ENCODE measurements around the gene VPS16. TPM values are rescaled to one million over a fixed set of nuclear protein-coding genes. Genes with fewer than 3 reads are reported as not detected.

Gene VPS16
- total and polyA plus RNA-seq, 2 of the 8 experiments (the other 6 are each of a cell fraction or from before 2014, with no cell fraction given): 23.8 to 25.9 TPM

- TF ChIP-seq HDAC2 (IDR thresholded peaks at IDR 0.05; ENCODE audit: borderline replicate concordance in 1 of 2, low read depth in 2 of 2, low read length in 2 of 2) (peak in 1 of 2 experiments; percentile 74; a peak in 2 of 4 replicates), RNF2 (IDR thresholded peaks at IDR 0.05; ENCODE audit: borderline replicate concordance, low read depth, low read length, missing control alignments, poor library complexity, severe bottlenecking) (peak; percentile 82), MAX (IDR thresholded peaks at IDR 0.05) (peak; percentile 94), ATF3 (IDR thresholded peaks at IDR 0.05; ENCODE audit: insufficient read depth, low read depth, low read length) (peak; percentile 80), SIX5 (IDR thresholded peaks at IDR 0.05; ENCODE audit: low read depth, low read length) (peak; percentile 69), RBBP5 (IDR thresholded peaks at IDR 0.05; ENCODE audit: borderline replicate concordance, low read depth, low read length) (peak; percentile 75; the same call in 1 of the 2 replicates), JUND (IDR thresholded peaks at IDR 0.05; ENCODE audit: low read length) (no peak), BCL11A (IDR thresholded peaks at IDR 0.05; ENCODE audit: low read depth in 2 of 2, low read length in 2 of 2) (no peak), CHD2 (IDR thresholded peaks at IDR 0.05; ENCODE audit: low read length) (no peak; the same call in 1 of the 2 replicates), USF2 (IDR thresholded peaks at IDR 0.05; ENCODE audit: low read length) (peak; percentile 97), TBP (IDR thresholded peaks at IDR 0.05; ENCODE audit: low read depth, low read length) (peak; percentile 37; the same call in 1 of the 2 replicates), SP4 (IDR thresholded peaks at IDR 0.05; ENCODE audit: low read length) (0 out of 2 replicates have a peak, but pooled peaks have one; percentile 37), PHF8 (conservative IDR thresholded peaks at IDR 0.05; ENCODE audit: low read depth, low read length) (peak; percentile 74), KDM4A (IDR thresholded peaks at IDR 0.05; ENCODE audit: low read depth, low read length, severe bottlenecking) (peak; percentile 100), POLR2A (IDR thresholded peaks at IDR 0.05; ENCODE audit: control extremely low read depth in 1 of 2, low read depth in 2 of 2, low read length in 2 of 2) (peak in 1 of 2 experiments; percentile 59; a peak in 2 of 3 replicates), SIN3A (conservative IDR thresholded peaks at IDR 0.05 in 1 of 2, IDR thresholded peaks at IDR 0.05 in 1 of 2; ENCODE audit: low read depth in 1 of 2, low read length in 2 of 2) (peak; percentile 82 to 83; a peak in 2 of 4 replicates), ATF2 (IDR thresholded peaks at IDR 0.05; ENCODE audit: low read length) (0 out of 2 replicates have a peak, but pooled peaks have one; percentile 54), GTF2F1 (IDR thresholded peaks at IDR 0.05; ENCODE audit: borderline replicate concordance, low read depth, low read length) (no peak)
These were observed at the start of gene VPS16, which contains the start of gene PCED1A (continued) for GRCh38 chr20:2840138-2840966.
